Common myeloid progenitor, CD34-positive (primary cell): ENCODE results near the gene ZCCHC2.
A peak's percentile ranks its signal among the peaks of the same experiment; 100 is the strongest.

Experiments
- CTCF ChIA-PET: fragments of 350-600 bp; sonication (Branson Sonifier 250); formaldehyde crosslinking; loops from one replicate; lab custom pipeline; 2021; ENCODE audit warnings: antibody characterized with exemption; lab: Charles Lee
- POLR2A ChIA-PET: fragments of 350-600 bp; sonication (Branson Sonifier 250); formaldehyde crosslinking; loops from one replicate; lab custom pipeline; 2021; ENCODE audit warnings: antibody characterized with exemption; lab: Charles Lee
- DNase-seq, 3 donors: peaks; one replicate each; pipeline versions ENCODE4 v3.0.0 to v3.0.0-alpha.2; 2013
- H3K27ac ChIP-seq, 2 experiments: 1 replicate in 1 of 2; 2 replicates in 1 of 2; pipeline ENCODE4 v1.7.0; 2013; ENCODE audit warnings: inconsistent platforms in 2 of 2, low read length in 2 of 2, mild to moderate bottlenecking in 2 of 2, low read depth in 1 of 2, moderate library complexity in 1 of 2; ENCODE audit not compliant: severe bottlenecking in 2 of 2, insufficient read depth in 1 of 2, poor library complexity in 1 of 2
- H3K27me3 ChIP-seq, 5 experiments: replicated peaks in 2 of 5; 1 replicate in 3 of 5; 2 replicates in 2 of 5; pipeline versions ENCODE4 v1.6.1 to v1.7.0; 2013; ENCODE audit warnings: low read length in 4 of 5, mild to moderate bottlenecking in 2 of 5, moderate library complexity in 2 of 5, inconsistent platforms in 1 of 5; ENCODE audit not compliant: insufficient read depth in 5 of 5, control insufficient read depth in 4 of 5
- H3K36me3 ChIP-seq, 4 experiments: 1 replicate in 2 of 4; 2 replicates in 2 of 4; pipeline versions ENCODE4 v1.6.1 to v1.7.0; 2013; ENCODE audit warnings: low read length in 3 of 4, control low read depth in 1 of 4, mild to moderate bottlenecking in 1 of 4; ENCODE audit not compliant: control insufficient read depth in 4 of 4, insufficient read depth in 4 of 4
- H3K4me1 ChIP-seq, 4 experiments: 1 replicate in 3 of 4; 2 replicates in 1 of 4; pipeline versions ENCODE4 v1.6.1 to v1.7.1; 2013; ENCODE audit warnings: low read length in 3 of 4, mild to moderate bottlenecking in 3 of 4, control low read depth in 1 of 4, inconsistent platforms in 1 of 4, moderate library complexity in 1 of 4; ENCODE audit not compliant: control insufficient read depth in 4 of 4, insufficient read depth in 4 of 4; ENCODE audit errors: control extremely low read depth in 1 of 4
- H3K4me3 ChIP-seq, 7 experiments: 1 replicate in 4 of 7; 2 replicates in 3 of 7; pipeline versions ENCODE4 v1.5.1 to v1.7.0; 2013; ENCODE audit warnings: mild to moderate bottlenecking in 7 of 7, low read length in 6 of 7, moderate library complexity in 6 of 7, inconsistent platforms in 2 of 7, low read depth in 2 of 7, control low read depth in 1 of 7; ENCODE audit not compliant: insufficient read depth in 4 of 7, control insufficient read depth in 1 of 7; ENCODE audit errors: extremely low read depth in 1 of 7
- H3K9me3 ChIP-seq, 5 experiments: 1 replicate in 4 of 5; 2 replicates in 1 of 5; pipeline versions ENCODE4 v1.6.1 to v1.7.1; 2013; ENCODE audit warnings: low read length in 4 of 5, mild to moderate bottlenecking in 2 of 5, inconsistent platforms in 1 of 5, low read depth in 1 of 5, moderate library complexity in 1 of 5; ENCODE audit not compliant: control insufficient read depth in 4 of 5, insufficient read depth in 2 of 5; ENCODE audit errors: control extremely low read depth in 1 of 5
- WGBS: methylation state at CpG from one replicate; pipeline ENCODE4 v1.1.5; 2013; ENCODE audit not compliant: insufficient coverage; 5-methylcytosine and 5-hydroxymethylcytosine counted together

ZCCHC2 gene

DNA sequence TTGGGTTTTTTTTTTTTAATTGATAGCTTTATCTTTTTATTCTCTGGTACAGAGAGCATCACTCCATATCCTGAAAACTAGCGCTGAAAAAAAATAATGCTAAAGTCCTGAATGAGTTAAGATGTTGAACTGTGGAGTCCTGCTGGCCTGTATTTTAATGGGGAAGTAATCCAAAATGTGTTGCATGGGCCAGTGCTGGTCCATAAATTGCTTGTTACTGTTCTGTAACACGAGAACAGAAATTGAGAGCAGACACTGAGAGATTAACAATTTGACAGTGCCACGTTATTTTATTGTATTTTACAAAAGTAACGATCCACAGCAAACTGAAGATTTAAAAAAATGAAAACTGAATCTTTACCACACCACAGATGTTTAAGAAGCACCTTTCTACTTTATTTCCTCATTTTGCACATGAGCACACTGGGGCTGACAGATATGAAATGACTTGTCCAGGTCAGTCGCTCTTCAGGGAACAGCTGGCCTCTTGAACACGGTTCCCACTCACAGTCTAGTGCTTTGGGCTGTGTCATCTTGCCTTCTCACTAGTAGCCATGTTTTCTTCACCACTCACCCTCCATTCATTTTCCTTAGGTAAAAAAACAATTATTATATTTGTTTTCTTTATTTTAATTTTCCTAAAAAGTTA lies 35.3 kb downstream of the ZCCHC2 start:
- 86% methylated on average over 6 of the region's 6 CpGs for WGBS
- ChIA-PET CTCF (interaction anchor here (0.9 to 3.3 kb wide), 4 partner anchors 8 to 133 kb away, joined by 3 to 12 read pairs (median 5); no protein-coding TSS in a partner anchor), POLR2A (no interaction called here)
- DNase-seq = peak in 2 of 3 donors; percentile 28 to 46
- Histone ChIP-seq H3K36me3 (peaks cover 24 to 68% (median 36%) of the 10 kb centered on the region in 4 experiments), H3K4me1 (peaks cover 0 to 10% (median 8%) of the 10 kb centered on the region in 4 experiments), H3K4me3 (no peak overlapping the region), H3K27me3 (no peaks in the 10 kb centered on the region), H3K9me3 (no peaks in the 10 kb centered on the region), H3K27ac (no peak overlapping the region)

DNA sequence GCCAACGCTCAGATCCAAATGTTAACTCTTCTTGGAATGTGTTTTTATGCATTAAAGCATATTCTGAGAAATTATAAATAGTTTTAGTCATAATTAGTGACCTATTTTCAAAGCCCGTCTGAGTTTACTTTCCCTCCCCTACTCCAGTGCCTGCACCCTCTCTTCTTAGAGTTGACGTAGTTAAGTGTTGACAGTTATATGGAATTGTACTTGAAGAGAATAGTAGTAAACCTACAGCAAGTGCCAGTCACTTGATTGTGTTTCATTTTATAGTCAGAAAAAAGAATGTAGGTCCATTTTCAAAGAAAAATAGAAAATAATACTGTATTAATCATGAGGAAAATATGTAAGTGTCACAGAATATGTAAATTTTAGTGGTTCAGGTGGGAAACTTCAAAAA lies 41.2 kb downstream of the ZCCHC2 start:
- Histone ChIP-seq H3K4me1 (no peaks in the 10 kb centered on the region), H3K4me3 (no peak overlapping the region), H3K9me3 (no peaks in the 10 kb centered on the region), H3K27ac (no peak overlapping the region), H3K27me3 (no peaks in the 10 kb centered on the region), H3K36me3 (peaks cover 17 to 61% (median 38%) of the 10 kb centered on the region in 4 experiments)
- ChIA-PET POLR2A (no interaction called here), CTCF (interaction anchor here (1.1 to 1.6 kb wide), 2 partner anchors 13 to 143 kb away, joined by 3 to 8 read pairs; no protein-coding TSS in a partner anchor)
- DNase-seq = no peak
- no CpG with 5 or more reads among the region's 3 CpGs for WGBS

DNA sequence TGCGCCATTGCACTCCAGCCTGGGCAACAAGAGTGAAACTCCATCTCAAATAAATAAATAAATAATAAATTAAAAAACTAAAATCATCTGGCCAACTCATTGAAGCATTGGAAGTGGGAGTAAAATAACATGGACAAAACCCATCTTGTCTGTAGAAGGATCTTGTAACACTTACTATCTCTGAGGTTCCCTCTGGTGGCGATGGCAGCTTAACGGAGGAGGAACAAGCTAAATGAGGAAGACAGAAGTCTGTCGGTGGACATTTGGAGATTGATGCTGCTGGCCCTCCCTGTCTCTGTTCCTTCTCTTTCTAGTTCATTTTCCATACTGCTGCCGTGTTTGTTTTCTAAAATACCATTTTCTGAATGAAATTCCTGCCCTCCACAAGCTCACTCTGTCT lies 43.4 kb downstream of the ZCCHC2 start:
- 22% methylated on average over 2 of the region's 5 CpGs for WGBS
- CTCF ChIA-PET = interaction anchor here (0.7 to 2.6 kb wide), 16 partner anchors 10 to 167 kb away, joined by 3 to 14 read pairs (median 5); no protein-coding TSS in a partner anchor
- no peak overlapping the region for H3K27ac ChIP-seq
- H3K4me1 ChIP-seq = no peaks in the 10 kb centered on the region
- peak; percentile 75 to 82 (median 81) for DNase-seq
- peaks cover 0 to 7% (median 0%) of the 10 kb centered on the region in 5 experiments for H3K9me3 ChIP-seq
- no peaks in the 10 kb centered on the region for H3K27me3 ChIP-seq
- H3K36me3 ChIP-seq = peaks cover 17 to 61% (median 43%) of the 10 kb centered on the region in 4 experiments
- no peak overlapping the region for H3K4me3 ChIP-seq
- POLR2A ChIA-PET = no interaction called here

DNA sequence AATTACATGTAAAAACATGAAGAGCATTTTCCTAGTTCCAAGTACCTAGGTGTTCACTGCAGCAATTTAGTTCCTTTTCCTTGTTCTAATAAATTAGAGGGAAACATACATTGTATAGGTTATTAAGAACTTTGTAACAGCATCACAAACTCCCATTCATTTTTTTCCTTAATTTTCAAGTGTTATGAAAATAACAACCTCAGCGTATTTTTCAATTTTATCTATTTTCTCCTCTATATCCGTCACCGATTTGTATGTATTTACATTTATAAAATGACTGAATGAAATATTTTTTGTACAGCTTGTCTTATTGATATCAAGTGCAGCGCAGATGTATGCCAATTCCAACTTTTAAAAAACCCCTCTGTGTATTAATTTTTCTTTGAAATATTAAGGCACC lies 44.0 kb downstream of the ZCCHC2 start:
- ChIA-PET CTCF (interaction anchor here (0.7 to 2.6 kb wide), 20 partner anchors 10 to 416 kb away, joined by 3 to 14 read pairs (median 4); no protein-coding TSS in a partner anchor), POLR2A (interaction anchor here (0.7 kb wide), 1 partner anchor 45 kb away, joined by 3 read pairs; no protein-coding TSS in a partner anchor)
- Histone ChIP-seq H3K4me1 (no peaks in the 10 kb centered on the region), H3K4me3 (no peak overlapping the region), H3K27ac (no peak overlapping the region), H3K36me3 (peaks cover 17 to 61% (median 41%) of the 10 kb centered on the region in 4 experiments), H3K27me3 (no peaks in the 10 kb centered on the region), H3K9me3 (peaks cover 0 to 7% (median 0%) of the 10 kb centered on the region in 5 experiments)
- DNase-seq = no peak
- WGBS = no CpG with 5 or more reads among the region's 4 CpGs

DNA sequence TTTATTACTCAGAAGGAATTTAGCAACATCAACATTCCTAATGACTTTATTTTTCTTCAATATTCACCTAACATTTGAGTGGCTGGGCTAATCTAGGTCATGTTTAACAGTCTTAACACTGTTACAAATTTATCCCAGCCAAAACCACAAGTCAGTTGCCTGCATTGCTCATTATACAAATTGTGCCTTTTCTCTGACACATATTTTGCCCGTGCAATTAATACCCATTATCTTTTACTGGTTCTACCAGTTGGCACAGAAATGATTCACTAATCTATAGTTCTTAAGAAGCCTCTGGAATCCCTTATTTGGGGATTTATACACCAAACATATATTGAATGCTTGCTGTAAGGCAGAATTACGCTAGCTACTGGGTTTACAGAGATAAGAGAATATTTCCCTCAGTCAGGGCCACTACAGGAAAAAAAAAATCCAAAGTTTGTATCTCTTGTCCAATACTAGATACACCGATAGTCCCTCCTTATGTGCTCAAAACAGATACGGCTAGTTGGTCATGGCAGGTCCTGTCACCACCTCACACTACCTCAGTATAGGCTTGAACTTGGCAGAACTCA lies 46.3 kb downstream of the ZCCHC2 start:
- peaks cover 22 to 61% (median 47%) of the 10 kb centered on the region in 4 experiments for H3K36me3 ChIP-seq
- POLR2A ChIA-PET = no interaction called here
- no peak overlapping the region for H3K27ac ChIP-seq
- CTCF ChIA-PET = interaction anchor here (0.6 to 1.8 kb wide), 3 partner anchors 14 to 41 kb away, joined by 3 to 7 read pairs (median 3); no protein-coding TSS in a partner anchor
- H3K27me3 ChIP-seq = no peaks in the 10 kb centered on the region
- WGBS = 100% methylated on average over 2 of the region's 4 CpGs
- no peak overlapping the region for H3K4me3 ChIP-seq
- H3K9me3 ChIP-seq = peaks cover 0 to 7% (median 0%) of the 10 kb centered on the region in 5 experiments
- H3K4me1 ChIP-seq = no peaks in the 10 kb centered on the region
- no peak for DNase-seq

DNA sequence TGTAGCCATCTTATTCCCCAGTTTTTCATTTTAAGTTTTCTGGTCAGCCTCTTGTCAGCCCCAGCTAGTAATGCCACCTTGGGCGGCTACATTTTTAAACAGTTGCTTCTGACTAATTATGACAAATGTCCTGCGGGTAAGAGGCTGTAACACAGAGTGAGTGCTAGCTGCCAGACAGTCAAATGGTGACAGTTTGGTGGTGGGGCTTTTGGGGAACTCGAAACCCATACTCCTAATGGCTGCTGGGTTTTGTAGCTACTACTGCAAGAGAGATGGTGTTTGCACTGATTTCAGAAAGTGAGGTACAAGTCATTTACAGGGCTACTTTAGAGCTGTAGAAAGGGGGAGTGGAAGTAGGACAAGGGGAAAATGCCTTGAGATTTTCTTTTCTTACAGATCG lies 48.2 kb downstream of the ZCCHC2 start:
- Histone ChIP-seq H3K27ac (no peak overlapping the region), H3K4me1 (no peaks in the 10 kb centered on the region), H3K9me3 (peaks cover 0 to 7% (median 0%) of the 10 kb centered on the region in 5 experiments), H3K36me3 (peaks cover 26 to 69% (median 54%) of the 10 kb centered on the region in 4 experiments), H3K27me3 (no peaks in the 10 kb centered on the region), H3K4me3 (no peak overlapping the region)
- 100% methylated on average over 3 of the region's 4 CpGs for WGBS
- DNase-seq = no peak
- ChIA-PET CTCF (interaction anchor here (1.0 to 3.7 kb wide), 2 partner anchors 8 to 13 kb away, joined by 3 to 15 read pairs; no protein-coding TSS in a partner anchor), POLR2A (no interaction called here)
